Stimulated activated CD4-positive, alpha-beta T cell treated with anti-CD3 and anti-CD28 coated beads, Interleukin-4, amount 100 ng/mL, for 1 hour (primary cell): Measurements from ENCODE around the gene CLASP1.
"Not testable (repeated sequence)": the region's sequence is repeated elsewhere in the genome, so short reads cannot be mapped to it uniquely, and the experiment has no call there.

ENCODE experiments used
- DNase-seq: peaks from one replicate; pipeline ENCODE4 v3.0.0-alpha.2; 2020

CLASP1 gene

GRCh38 chr2:121576263-121576662 is 73.0 kb downstream of the CLASP1 start:
- no peak for DNase-seq

GRCh38 chr2:121575800-121576199 is 73.5 kb downstream of the CLASP1 start:
- DNase-seq = no peak

DNA sequence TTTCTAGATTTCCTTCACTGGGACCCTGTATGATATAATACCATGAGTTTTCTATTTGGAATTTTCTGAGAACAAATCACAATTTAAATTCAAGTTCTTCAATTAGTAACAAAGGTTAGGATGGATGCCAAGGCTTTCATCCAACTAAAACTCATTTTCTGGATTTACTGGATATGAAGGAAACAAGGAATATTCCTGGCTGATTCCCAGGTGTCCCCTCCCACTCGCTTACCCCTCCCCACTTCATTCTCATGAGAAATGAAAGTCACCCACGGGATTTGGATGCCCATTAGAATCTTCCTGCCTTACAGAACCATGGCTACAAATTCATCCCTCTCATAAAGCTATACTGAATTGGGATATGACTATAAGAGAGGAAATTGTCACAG is 78.6 kb downstream of the CLASP1 start:
- DNase-seq = no peak

- DNase-seq = no peak
Observed at GRCh38 chr2:121570036-121570666, 79.1 kb downstream of the CLASP1 start.

DNA sequence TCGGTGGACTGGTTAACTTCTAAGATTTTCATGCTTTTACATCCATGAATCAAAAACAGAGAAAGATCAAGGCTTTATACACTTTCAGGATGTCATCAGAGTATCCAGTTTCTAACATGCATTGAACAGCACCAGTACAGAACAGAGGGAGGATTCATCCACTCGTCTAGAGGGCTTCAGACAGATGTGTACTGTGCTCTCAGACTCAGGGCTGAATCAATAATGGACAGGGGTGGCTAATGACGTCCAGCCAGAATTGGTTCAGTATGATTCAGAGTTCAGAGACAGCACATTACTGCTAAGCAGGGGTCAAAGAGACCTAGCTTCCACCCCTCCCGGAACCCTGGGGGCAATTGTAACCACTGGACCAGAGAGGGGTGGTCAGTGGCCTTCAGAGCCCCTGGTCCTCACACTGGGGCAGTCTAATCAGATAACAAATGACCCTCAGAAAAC is 81.3 kb downstream of the CLASP1 start:
- no peak for DNase-seq

DNA sequence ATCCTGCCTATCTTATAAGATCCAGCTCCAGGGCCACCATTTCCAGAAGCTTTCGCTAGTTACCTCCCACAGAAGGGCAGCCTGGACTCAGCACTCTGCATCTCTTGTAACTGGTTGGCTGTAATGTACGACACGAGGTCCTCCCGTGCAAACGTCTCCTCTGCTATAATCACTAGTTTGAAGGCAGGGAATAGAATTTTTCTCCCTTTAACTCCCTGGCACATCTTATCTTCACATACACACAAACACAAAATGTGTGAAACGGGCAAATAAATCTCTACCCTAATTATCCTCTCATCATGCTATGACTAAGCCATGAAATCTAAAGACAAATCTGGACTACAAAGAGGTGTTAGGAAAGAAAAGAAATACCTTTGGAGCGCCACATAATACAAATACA is 81.8 kb downstream of the CLASP1 start:
- no peak for DNase-seq

- no peak for DNase-seq
Observed at GRCh38 chr2:121565389-121566250, 83.6 kb downstream of the CLASP1 start.

- DNase-seq = no peak
Observed at GRCh38 chr2:121564905-121565304, 84.4 kb downstream of the CLASP1 start.

- DNase-seq = not testable (repeated sequence)
Observed at GRCh38 chr2:121563754-121564153, 85.5 kb downstream of the CLASP1 start.

GRCh38 chr2:121562269-121563176 is 86.7 kb downstream of the CLASP1 start:
- DNase-seq = no peak

- DNase-seq = no peak
Observed at GRCh38 chr2:121561617-121562268, 87.5 kb downstream of the CLASP1 start.

DNA sequence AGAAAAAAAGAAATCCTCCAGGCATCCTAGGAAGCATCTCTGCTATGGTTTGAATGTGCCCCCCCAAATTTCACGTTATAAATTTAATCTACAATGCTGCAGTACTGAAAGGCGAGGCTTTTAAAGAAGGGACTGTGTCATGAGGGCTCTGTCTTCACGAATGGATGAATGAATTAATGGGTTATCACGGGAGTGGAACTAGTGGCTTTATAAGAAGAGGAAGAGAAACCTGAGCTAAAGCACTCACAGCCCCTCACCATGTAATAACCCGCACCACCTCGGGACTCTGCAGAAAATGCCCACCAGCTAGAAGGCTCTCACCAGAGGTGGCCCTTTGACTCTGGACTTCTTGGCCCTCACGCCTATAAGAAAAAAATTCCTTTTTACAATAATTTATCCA is 90.9 kb downstream of the CLASP1 start:
- no peak for DNase-seq

GRCh38 chr2:121555008-121555407 is 94.3 kb downstream of the CLASP1 start:
- no peak for DNase-seq

- not testable (repeated sequence) for DNase-seq
Observed at GRCh38 chr2:121552477-121553180, 96.6 kb downstream of the CLASP1 start.

DNA sequence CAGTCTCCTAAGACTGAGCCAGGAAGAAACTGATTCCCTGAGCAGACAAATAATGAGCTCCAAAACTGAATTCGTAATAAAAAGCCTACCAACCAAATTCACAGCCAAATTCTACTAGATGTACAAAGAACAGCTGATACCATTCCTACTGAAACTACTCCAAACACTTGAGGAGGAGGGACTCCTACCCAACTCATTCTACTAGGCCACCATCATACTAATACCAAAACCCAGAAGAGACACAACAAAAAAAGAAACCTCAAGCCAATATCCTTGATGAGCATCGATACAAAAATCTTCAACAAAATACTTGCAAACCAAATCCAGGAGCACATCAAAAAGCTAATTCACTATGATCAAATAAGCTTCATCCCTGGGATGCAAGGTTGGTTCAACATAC is 98.6 kb downstream of the CLASP1 start:
- DNase-seq = no peak

DNA sequence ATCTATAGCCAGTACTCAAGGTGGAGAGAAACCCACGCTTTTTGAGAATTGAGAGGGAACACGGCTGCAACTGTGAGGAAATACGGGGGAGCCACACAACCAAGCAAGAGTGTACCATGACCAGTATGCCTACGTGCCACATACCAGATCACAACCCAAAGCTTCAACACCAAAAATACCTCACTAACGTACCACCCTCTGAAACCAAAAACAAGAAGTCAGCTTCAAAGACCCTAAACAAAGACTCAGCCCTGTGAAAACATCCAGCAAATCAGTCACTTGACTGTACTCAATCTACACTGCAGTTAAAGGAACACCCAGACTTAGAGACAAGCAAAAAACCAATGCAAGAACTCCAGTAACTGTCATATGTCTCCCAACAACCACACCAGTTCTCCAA is 101.6 kb downstream of the CLASP1 start:
- no peak for DNase-seq

DNA sequence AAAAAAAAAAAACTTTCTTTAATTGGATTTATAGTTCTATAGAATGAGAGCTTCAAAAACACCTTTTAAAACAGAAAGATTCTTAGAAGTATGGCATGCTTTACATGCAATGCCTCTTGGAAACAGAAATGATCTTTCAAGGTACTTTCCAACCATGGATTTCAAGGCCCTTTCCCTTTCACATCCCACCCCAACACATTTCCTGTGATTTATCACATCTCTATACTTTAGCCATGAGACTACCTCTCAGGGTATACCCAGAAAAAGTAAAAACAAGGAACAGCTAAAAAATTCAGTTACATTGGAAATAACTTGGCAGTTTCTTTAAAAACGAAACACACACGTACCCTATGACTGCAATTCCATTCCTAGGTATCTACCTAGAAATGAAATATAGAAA is 103.3 kb downstream of the CLASP1 start:
- no peak for DNase-seq

GRCh38 chr2:121545257-121545656 is 104.0 kb downstream of the CLASP1 start:
- no peak for DNase-seq

- DNase-seq = no peak
Observed at GRCh38 chr2:121541495-121541894, 107.8 kb downstream of the CLASP1 start.

GRCh38 chr2:121539750-121540469 is 109.4 kb downstream of the CLASP1 start:
- DNase-seq = no peak

DNA sequence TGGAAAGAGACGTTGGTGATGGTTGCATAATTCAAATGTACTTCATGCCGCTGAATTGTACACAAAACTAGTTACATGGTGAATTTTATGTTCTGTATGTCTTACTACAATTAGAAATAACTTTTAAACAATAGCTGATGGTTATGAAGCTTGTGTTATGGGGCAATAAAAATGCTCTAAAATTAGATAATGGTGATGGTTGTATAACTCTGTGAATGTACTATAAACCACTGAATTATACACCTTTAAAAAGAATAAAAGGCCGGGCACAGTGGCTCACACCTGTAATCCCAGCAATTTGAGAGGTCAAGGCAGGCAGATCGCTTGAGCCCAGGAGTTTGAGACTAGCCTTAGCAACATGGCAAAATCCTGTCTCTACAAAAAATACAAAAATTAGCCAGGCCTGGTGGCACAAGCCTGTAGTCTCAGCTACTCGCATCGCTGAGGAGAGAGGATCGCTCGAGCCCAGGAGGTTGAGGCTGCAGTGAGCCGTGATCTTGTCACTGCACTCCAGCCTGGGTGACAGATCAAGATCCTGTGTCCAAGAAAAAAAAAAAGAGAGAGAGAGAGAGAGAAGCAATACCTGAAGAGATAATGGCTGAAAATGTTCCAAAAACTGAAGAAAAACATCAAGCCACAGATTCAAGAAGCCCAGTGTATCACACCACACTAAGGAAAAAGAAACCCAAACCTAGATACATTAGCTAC is 112.3 kb downstream of the CLASP1 start:
- DNase-seq = no peak
